Glutamatergic neuron (in vitro differentiated cells): Measurements from ENCODE around the gene AFAP1. TPM values are rescaled to one million over a fixed set of nuclear protein-coding genes. Genes with fewer than 3 reads are reported as not detected.

Experiments
- DNase-seq: peaks from one replicate; pipeline ENCODE4 v3.0.0; 2022
- H3K27ac Mint-ChIP-seq: one replicate; pipeline ENCODE4 v1.8.0; 2020; ENCODE audit warnings: mild to moderate bottlenecking, mixed read lengths, inconsistent platforms; ENCODE audit not compliant: unreplicated experiment
- H3K27me3 Mint-ChIP-seq: one replicate; pipeline ENCODE4 v1.8.0; 2020; ENCODE audit warnings: mild to moderate bottlenecking, moderate library complexity, mixed read lengths, inconsistent platforms; ENCODE audit not compliant: unreplicated experiment
- H3K36me3 Mint-ChIP-seq: one replicate; pipeline ENCODE4 v1.8.0; 2020; ENCODE audit warnings: mild to moderate bottlenecking, mixed read lengths, inconsistent platforms; ENCODE audit not compliant: unreplicated experiment
- H3K4me1 Mint-ChIP-seq: one replicate; pipeline ENCODE4 v1.8.0; 2020; ENCODE audit warnings: mild to moderate bottlenecking, low read depth, mixed read lengths, inconsistent platforms; ENCODE audit not compliant: unreplicated experiment
- H3K4me3 Mint-ChIP-seq: one replicate; pipeline ENCODE4 v1.8.0; 2020; ENCODE audit warnings: mild to moderate bottlenecking, mixed read lengths, inconsistent platforms; ENCODE audit not compliant: unreplicated experiment
- H3K9me3 Mint-ChIP-seq: one replicate; pipeline ENCODE4 v1.8.0; 2020; ENCODE audit warnings: mild to moderate bottlenecking, moderate library complexity, mixed read lengths, inconsistent platforms; ENCODE audit not compliant: unreplicated experiment
- total RNA-seq: library from RNA; stranded (reverse); fragmentation: NEBNext Ultra II Directional; extraction: Animal tissue kit (Norgen Biotek cat#: 25700); gene quantifications from one replicate; pipeline ENCODE4 v1.2.1, GENCODE V29; 2021; ENCODE audit not compliant: unreplicated experiment
- TF ChIP-seq, protein P1 (sequence below): fragments of 200-600 bp; sonication (generic); IDR thresholded peaks from one replicate; pipeline ENCODE4 v1.5.0; 2021; ENCODE audit not compliant: partially characterized antibody, unreplicated experiment

The AFAP1 gene
- total RNA-seq, 1 donor from 2014 or later = 528 TPM

DNA sequence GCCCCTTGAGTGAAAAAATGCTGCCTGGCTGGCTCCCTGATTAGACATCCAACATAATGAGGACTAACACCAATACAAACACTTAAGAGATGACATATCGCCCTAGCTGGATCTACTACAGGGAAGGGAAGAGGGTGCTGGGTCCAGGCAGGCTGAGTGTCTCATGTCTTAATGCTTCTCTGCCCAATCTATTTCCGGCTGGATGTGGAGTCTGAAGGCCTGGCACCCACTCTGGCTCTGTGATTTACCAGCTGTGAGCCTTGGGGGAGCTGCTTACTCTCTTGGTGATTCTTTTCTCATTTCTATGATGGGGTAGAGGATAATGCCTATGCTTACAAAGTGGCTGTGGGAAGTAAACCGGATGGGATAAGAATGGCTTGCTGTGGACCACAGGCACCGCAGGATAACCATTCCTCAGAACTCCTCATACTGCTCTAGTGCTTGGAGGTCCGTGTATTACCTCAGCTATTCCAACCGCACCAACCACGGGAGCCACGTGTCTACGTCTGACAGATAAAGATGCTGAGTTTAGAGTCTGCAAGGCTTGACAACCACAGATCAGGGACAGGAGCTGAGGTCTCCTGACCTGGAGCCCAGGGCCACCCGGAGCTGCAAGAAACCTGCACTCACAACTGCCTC lies 161.7 kb downstream of the AFAP1 start:
- no peak overlapping the region for H3K4me3 Mint-ChIP-seq
- peaks cover 43% of the 10 kb centered on the region for H3K27me3 Mint-ChIP-seq
- no peak for DNase-seq
- peaks cover 6% of the 10 kb centered on the region for H3K36me3 Mint-ChIP-seq
- H3K4me1 Mint-ChIP-seq = peaks cover 60% of the 10 kb centered on the region
- H3K9me3 Mint-ChIP-seq = peaks cover 69% of the 10 kb centered on the region
- H3K27ac Mint-ChIP-seq = peak overlapping the region; percentile 62
- TF ChIP-seq, protein P1, sequence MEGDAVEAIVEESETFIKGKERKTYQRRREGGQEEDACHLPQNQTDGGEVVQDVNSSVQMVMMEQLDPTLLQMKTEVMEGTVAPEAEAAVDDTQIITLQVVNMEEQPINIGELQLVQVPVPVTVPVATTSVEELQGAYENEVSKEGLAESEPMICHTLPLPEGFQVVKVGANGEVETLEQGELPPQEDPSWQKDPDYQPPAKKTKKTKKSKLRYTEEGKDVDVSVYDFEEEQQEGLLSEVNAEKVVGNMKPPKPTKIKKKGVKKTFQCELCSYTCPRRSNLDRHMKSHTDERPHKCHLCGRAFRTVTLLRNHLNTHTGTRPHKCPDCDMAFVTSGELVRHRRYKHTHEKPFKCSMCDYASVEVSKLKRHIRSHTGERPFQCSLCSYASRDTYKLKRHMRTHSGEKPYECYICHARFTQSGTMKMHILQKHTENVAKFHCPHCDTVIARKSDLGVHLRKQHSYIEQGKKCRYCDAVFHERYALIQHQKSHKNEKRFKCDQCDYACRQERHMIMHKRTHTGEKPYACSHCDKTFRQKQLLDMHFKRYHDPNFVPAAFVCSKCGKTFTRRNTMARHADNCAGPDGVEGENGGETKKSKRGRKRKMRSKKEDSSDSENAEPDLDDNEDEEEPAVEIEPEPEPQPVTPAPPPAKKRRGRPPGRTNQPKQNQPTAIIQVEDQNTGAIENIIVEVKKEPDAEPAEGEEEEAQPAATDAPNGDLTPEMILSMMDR = no peak

DNA sequence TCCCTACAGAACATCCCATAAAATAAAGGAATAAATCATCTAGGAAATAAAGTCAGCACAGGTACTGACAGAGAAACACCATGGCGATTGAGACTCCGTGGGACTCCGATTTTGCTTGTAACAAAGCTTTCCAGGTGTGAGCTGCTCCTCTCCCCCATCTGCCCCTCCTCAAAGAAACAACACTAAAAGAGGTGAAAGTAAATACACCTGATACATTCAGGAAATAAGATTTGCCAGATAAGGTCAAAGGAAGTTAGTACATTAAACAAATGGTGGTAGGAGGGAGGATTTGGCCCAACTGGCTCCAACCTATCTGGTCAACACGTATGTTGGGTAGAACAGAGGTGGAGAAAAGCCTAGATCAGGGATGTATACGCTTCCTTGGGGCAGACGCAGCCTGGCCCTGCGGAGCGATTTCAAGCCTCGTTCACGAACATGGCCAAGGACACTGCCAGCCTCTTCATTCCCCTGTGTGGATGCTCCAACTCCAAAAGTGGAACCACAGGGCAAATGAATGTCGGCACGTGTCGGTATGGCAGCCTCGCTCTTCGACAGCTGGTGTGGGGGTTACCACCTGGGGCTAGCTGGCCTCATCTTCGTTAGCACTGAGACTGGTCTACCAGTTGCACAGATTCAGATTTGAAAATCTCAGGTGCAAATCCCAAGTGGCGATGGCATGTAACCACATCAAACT lies 162.5 kb downstream of the AFAP1 start:
- peaks cover 61% of the 10 kb centered on the region for H3K4me1 Mint-ChIP-seq
- no peak for DNase-seq
- peaks cover 45% of the 10 kb centered on the region for H3K27me3 Mint-ChIP-seq
- peaks cover 70% of the 10 kb centered on the region for H3K9me3 Mint-ChIP-seq
- H3K4me3 Mint-ChIP-seq = no peak overlapping the region
- peak overlapping the region; percentile 60 for H3K27ac Mint-ChIP-seq
- H3K36me3 Mint-ChIP-seq = peaks cover 6% of the 10 kb centered on the region
- TF ChIP-seq, protein P1 = no peak

DNA sequence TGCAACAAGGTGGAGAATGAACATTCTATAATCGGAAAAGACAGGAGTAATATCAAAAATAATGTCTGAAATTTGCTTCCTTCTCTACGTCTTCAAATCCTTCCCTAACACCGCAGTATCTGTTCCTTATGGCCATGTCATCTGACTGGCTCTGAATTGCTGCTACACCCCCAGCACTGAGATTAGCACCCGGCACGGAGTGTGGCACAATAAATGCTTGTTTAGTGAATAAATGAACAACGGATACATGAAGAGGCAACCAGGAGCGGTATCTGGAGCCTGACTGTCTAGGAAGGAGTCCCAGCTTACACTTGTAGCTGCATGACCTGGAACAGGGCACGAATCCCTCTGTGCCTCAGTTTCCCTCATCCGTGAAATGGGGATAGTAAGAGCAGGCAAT lies 164.3 kb downstream of the AFAP1 start:
- TF ChIP-seq, protein P1 = no peak
- Mint-ChIP-seq H3K9me3 (peaks cover 79% of the 10 kb centered on the region), H3K4me1 (peaks cover 59% of the 10 kb centered on the region), H3K36me3 (peaks cover 13% of the 10 kb centered on the region), H3K27me3 (peaks cover 49% of the 10 kb centered on the region), H3K27ac (peak overlapping the region; percentile 52), H3K4me3 (peak overlapping the region; percentile 30)
- no peak for DNase-seq

DNA sequence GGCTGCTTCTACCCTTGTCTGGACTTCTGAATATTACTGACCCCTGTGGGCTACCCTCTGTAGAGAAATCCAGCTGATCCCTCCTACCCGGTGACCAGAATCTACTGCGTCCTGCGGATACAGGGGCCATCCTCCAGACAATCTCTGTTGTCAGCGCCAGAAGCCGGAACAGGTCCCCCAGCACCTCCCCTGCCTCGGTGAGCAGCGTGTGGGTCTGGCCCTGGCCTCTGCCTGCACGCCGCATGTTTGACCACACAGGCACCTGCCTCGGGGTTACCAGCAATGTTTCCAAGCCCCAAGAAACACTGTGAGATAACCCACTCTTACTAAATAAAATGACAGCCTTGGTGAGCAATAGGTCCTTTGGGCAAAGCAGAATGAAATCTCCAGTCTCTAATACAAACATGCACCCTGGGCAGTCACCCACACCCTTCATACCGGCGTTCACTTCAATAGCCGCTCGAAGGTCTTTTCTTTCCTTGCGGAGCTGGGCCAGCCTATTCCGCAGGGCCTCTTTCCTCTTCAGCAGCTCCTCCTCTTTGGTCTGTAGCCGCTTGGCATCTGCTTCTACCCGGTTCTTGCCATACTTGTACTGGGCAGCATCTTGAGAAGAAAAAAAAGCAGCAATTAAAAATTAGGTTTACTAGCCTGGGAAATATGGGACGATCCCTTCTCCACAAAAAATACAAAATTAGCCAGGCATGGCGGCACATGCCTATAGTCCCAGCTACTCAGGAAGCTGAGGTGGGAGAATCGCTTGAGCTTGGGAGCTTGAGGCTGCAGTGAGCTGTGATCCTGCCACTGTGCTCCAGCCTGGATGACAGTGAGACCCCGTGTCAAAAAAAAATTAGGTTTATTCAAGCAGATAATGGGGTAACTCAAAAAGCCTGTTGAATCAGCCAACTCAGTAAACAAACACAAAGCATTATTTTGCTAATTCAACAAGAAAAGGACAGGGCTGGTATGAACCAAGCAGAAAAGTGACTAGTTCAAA lies 165.1 kb downstream of the AFAP1 start:
- peaks cover 62% of the 10 kb centered on the region for H3K4me1 Mint-ChIP-seq
- H3K27me3 Mint-ChIP-seq = peaks cover 57% of the 10 kb centered on the region
- peaks cover 83% of the 10 kb centered on the region for H3K9me3 Mint-ChIP-seq
- DNase-seq = no peak
- peak overlapping the region; percentile 46 for H3K4me3 Mint-ChIP-seq
- H3K36me3 Mint-ChIP-seq = peaks cover 19% of the 10 kb centered on the region
- TF ChIP-seq, protein P1 = no peak
- peak overlapping the region; percentile 70 for H3K27ac Mint-ChIP-seq
